ENCODE measurements around the gene RNU6-9. TPM values are rescaled to one million over a fixed set of nuclear protein-coding genes. Genes with fewer than 3 reads are reported as not detected.
A peak's percentile ranks its signal among the peaks of the same experiment; 100 is the strongest.
"Not testable (repeated sequence)": the region's sequence is repeated elsewhere in the genome, so short reads cannot be mapped to it uniquely, and the experiment has no call there.

The RNU6-9 gene
- total RNA-seq, 1 donor from 2014 or later: not detected

DNA sequence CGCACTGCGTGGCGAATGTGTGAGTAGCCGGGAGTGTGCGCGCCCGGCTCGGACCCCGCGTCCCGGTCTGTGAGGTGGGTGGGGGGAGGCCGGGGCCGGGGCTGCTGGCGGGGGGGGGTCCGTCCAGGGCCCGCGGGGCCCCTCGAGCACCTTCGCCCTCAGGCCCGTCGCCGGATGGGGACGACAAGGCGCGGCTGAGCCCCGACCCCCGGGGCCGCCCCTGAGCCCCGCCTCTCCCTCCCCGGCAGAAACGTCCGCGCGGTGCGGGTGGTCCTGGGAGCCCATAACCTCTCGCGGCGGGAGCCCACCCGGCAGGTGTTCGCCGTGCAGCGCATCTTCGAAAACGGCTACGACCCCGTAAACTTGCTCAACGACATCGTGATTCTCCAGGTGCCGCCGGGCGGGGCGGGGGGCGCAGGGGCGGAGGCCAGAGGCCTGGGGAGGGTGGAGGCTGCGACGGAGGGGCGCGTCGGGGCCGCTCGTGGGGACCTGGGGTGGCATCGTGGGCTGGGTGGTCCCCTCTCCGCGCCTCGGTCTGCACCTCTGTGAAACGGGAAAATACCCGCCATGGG lies 40.2 kb upstream of the RNU6-9 start:
- H3K36me3 Mint-ChIP-seq (ENCODE audit: low read depth): no peaks in the 10 kb centered on the region
- H3K27me3 Mint-ChIP-seq (ENCODE audit: low read depth): no peaks in the 10 kb centered on the region
- H3K27ac Mint-ChIP-seq (ENCODE audit: unreplicated experiment): no peak overlapping the region
- DNase-seq (ENCODE audit: low spot score): no peak
- TF ChIP-seq, protein P1, sequence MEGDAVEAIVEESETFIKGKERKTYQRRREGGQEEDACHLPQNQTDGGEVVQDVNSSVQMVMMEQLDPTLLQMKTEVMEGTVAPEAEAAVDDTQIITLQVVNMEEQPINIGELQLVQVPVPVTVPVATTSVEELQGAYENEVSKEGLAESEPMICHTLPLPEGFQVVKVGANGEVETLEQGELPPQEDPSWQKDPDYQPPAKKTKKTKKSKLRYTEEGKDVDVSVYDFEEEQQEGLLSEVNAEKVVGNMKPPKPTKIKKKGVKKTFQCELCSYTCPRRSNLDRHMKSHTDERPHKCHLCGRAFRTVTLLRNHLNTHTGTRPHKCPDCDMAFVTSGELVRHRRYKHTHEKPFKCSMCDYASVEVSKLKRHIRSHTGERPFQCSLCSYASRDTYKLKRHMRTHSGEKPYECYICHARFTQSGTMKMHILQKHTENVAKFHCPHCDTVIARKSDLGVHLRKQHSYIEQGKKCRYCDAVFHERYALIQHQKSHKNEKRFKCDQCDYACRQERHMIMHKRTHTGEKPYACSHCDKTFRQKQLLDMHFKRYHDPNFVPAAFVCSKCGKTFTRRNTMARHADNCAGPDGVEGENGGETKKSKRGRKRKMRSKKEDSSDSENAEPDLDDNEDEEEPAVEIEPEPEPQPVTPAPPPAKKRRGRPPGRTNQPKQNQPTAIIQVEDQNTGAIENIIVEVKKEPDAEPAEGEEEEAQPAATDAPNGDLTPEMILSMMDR (IDR thresholded peaks at IDR 0.05): no peak
- peaks cover 8% of the 10 kb centered on the region for H3K4me1 Mint-ChIP-seq (ENCODE audit: low read depth)
- H3K4me3 Mint-ChIP-seq (ENCODE audit: unreplicated experiment): no peak overlapping the region
- H3K9me3 Mint-ChIP-seq (ENCODE audit: low read depth): no peaks in the 10 kb centered on the region

DNA sequence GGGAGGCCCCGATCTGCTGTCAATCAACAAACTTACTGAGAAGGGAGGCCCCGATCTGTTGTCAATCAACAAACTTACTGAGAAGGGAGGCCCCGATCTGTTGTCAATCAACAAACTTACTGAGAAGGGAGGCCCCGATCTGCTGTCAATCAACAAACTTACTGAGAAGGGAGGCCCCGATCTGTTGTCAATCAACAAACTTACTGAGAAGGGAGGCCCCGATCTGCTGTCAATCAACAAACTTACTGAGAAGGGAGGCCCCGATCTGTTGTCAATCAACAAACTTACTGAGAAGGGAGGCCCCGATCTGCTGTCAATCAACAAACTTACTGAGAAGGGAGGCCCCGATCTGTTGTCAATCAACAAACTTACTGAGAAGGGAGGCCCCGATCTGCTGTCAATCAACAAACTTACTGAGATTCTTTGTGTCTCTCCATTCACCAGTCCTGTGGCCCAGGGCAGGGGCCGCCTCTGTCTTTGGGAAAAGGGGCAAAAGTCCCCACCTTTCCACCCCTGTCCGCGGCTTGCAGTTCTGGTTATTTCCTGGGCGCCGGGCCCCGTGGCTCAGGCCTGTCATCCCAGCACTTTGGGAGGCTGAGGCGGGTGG lies 39.6 kb upstream of the RNU6-9 start:
- not testable (repeated sequence) for H3K9me3 Mint-ChIP-seq (ENCODE audit: low read depth); DNase-seq (ENCODE audit: low spot score); H3K27ac Mint-ChIP-seq (ENCODE audit: unreplicated experiment); H3K4me1 Mint-ChIP-seq (ENCODE audit: low read depth); H3K4me3 Mint-ChIP-seq (ENCODE audit: unreplicated experiment); H3K27me3 Mint-ChIP-seq (ENCODE audit: low read depth); H3K36me3 Mint-ChIP-seq (ENCODE audit: low read depth)

DNA sequence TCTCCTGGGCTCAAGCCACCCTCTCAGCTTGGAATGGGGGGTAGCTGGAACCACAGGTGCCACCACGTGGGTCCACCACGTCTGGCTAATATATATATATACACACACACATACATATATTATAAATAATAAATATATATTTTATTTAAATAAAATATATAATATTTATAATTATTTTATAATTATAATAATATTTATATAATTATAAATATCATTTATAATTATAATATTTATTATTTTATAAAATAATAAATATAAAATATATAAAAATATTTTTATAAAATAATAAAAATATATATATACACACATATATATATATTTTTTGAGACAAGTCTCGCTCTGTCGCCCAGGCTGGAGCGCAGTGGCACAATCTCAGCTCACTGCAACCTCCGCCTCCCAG lies 38.7 kb upstream of the RNU6-9 start:
- no peak for DNase-seq (ENCODE audit: low spot score)
- H3K27me3 Mint-ChIP-seq (ENCODE audit: low read depth): no peaks in the 10 kb centered on the region
- H3K36me3 Mint-ChIP-seq (ENCODE audit: low read depth): no peaks in the 10 kb centered on the region
- H3K27ac Mint-ChIP-seq (ENCODE audit: unreplicated experiment): no peak overlapping the region
- H3K4me1 Mint-ChIP-seq (ENCODE audit: low read depth): peaks cover 8% of the 10 kb centered on the region
- H3K4me3 Mint-ChIP-seq (ENCODE audit: unreplicated experiment): no peak overlapping the region
- TF ChIP-seq, protein P1 (IDR thresholded peaks at IDR 0.05): no peak
- H3K9me3 Mint-ChIP-seq (ENCODE audit: low read depth): no peaks in the 10 kb centered on the region

DNA sequence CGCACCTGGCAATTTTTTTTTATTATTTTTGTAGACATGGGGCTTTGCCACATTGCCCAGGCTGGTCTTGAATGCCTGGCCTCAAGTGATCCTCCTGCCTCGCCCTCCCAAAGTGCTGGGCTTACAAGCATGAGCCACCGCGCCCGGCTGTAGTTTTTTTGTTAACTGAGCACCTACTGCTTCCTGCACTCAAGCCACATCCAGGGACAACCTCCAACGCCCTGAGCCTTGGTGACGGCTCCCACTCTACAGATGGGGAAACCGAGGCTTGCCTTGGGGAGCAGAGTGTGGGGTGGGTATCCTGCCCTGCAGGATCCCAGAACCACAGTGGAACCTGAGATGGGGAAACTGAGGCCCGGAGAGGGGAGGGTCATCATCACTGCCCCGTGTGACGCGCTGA lies 38.1 kb upstream of the RNU6-9 start:
- TF ChIP-seq, protein P1 (IDR thresholded peaks at IDR 0.05): no peak
- Mint-ChIP-seq H3K4me1 (ENCODE audit: low read depth) (peaks cover 12% of the 10 kb centered on the region), H3K4me3 (ENCODE audit: unreplicated experiment) (no peak overlapping the region), H3K9me3 (ENCODE audit: low read depth) (no peaks in the 10 kb centered on the region), H3K36me3 (ENCODE audit: low read depth) (no peaks in the 10 kb centered on the region), H3K27ac (ENCODE audit: unreplicated experiment) (no peak overlapping the region), H3K27me3 (ENCODE audit: low read depth) (no peaks in the 10 kb centered on the region)
- DNase-seq (ENCODE audit: low spot score): no peak

DNA sequence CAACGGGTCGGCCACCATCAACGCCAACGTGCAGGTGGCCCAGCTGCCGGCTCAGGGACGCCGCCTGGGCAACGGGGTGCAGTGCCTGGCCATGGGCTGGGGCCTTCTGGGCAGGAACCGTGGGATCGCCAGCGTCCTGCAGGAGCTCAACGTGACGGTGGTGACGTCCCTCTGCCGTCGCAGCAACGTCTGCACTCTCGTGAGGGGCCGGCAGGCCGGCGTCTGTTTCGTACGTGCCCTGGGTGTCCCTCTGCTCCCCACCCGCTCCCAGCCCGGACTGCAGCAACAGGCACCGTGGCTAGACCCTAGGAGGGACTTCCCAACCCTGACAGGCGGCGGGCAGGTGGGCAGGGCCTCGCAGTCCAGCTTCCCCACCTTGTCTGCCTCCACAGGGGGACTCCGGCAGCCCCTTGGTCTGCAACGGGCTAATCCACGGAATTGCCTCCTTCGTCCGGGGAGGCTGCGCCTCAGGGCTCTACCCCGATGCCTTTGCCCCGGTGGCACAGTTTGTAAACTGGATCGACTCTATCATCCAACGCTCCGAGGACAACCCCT lies 37.6 kb upstream of the RNU6-9 start:
- DNase-seq (ENCODE audit: low spot score): peak; percentile 95
- TF ChIP-seq, protein P1 (IDR thresholded peaks at IDR 0.05): no peak
- peaks cover 7% of the 10 kb centered on the region for H3K4me1 Mint-ChIP-seq (ENCODE audit: low read depth)
- no peaks in the 10 kb centered on the region for H3K36me3 Mint-ChIP-seq (ENCODE audit: low read depth)
- H3K4me3 Mint-ChIP-seq (ENCODE audit: unreplicated experiment): no peak overlapping the region
- no peaks in the 10 kb centered on the region for H3K27me3 Mint-ChIP-seq (ENCODE audit: low read depth)
- no peak overlapping the region for H3K27ac Mint-ChIP-seq (ENCODE audit: unreplicated experiment)
- H3K9me3 Mint-ChIP-seq (ENCODE audit: low read depth): no peaks in the 10 kb centered on the region

DNA sequence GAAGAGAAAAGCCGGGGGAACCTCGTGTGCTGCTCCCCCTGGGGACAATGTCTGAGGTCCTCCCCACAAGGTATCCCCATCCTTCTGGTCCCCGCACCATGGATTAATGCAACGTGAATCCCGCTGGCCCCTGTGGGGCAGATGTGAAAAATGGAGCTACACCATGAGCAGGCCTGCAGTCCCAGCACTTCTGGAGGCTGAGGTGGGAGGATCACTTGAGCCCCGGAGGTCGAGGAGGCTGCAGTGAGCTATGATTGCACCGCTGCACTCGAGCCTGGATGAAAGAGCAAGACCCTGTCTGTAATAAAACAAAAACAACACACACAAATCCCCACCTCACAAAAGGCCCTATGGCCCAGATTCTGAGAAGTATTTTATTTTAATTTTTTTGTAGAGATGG lies 35.0 kb upstream of the RNU6-9 start:
- peaks cover 8% of the 10 kb centered on the region for H3K4me1 Mint-ChIP-seq (ENCODE audit: low read depth)
- no peaks in the 10 kb centered on the region for H3K9me3 Mint-ChIP-seq (ENCODE audit: low read depth)
- no peaks in the 10 kb centered on the region for H3K36me3 Mint-ChIP-seq (ENCODE audit: low read depth)
- no peak overlapping the region for H3K4me3 Mint-ChIP-seq (ENCODE audit: unreplicated experiment)
- no peaks in the 10 kb centered on the region for H3K27me3 Mint-ChIP-seq (ENCODE audit: low read depth)
- H3K27ac Mint-ChIP-seq (ENCODE audit: unreplicated experiment): no peak overlapping the region
- TF ChIP-seq, protein P1 (IDR thresholded peaks at IDR 0.05): no peak
- no peak for DNase-seq (ENCODE audit: low spot score)
